Measurements from ENCODE around the gene RNF207. TPM values are rescaled to one million over a fixed set of nuclear protein-coding genes. Genes with fewer than 3 reads are reported as not detected.

Gene RNF207
- total and polyA plus RNA-seq, 2 of the 8 experiments (the other 6 are each of a cell fraction or from before 2014, with no cell fraction given), result 3.9 to 5.4 TPM

GRCh38 chr1:6246497-6247467, 40.9 kb downstream of the RNF207 start:
- Histone ChIP-seq H2BK5ac (ENCODE audit: low read depth, low read length) (peak overlapping the region; percentile 56; the same call in 1 of the 2 replicates), H3K4me1 (replicated peaks in 1 of 4; ENCODE audit: control insufficient read depth in 3 of 4, insufficient read depth in 4 of 4, low read length in 3 of 4) (peaks cover 4 to 28% (median 21%) of the 10 kb centered on the region in 4 experiments), H3K23ac (ENCODE audit: insufficient read length) (no peak overlapping the region), H3K23me2 (ENCODE audit: low read depth, low read length) (peaks cover 23% of the 10 kb centered on the region; the same call in 1 of the 2 replicates), H4K8ac (ENCODE audit: extremely low read depth, insufficient read depth, low read length) (no peak overlapping the region), H3K9me3 (ENCODE audit: insufficient read depth in 2 of 2, low read depth in 1 of 2, low read length in 1 of 2) (no peaks in the 10 kb centered on the region), H3K9ac (replicated peaks in 1 of 4; ENCODE audit: extremely low read depth in 1 of 4, low read depth in 3 of 4, low read length in 3 of 4) (no peak overlapping the region), H2BK12ac (ENCODE audit: low read depth, low read length) (no peak overlapping the region; the same call in 1 of the 2 replicates), H3K79me1 (ENCODE audit: low read depth, low read length) (no peaks in the 10 kb centered on the region), H3K4me3 (ENCODE audit: extremely low read depth in 1 of 4, insufficient read depth in 2 of 4, low read depth in 3 of 4, low read length in 4 of 4) (peak overlapping the region; percentile 59 to 91 (median 80)), H4K5ac (ENCODE audit: insufficient read length, low read depth, low read length) (no peak overlapping the region), H3K27me3 (replicated peaks in 1 of 4; ENCODE audit: control insufficient read depth in 3 of 4, extremely low read depth in 1 of 4, insufficient read depth in 3 of 4, low read length in 3 of 4) (peaks cover 18 to 48% (median 37%) of the 10 kb centered on the region in 4 experiments), H2AK5ac (ENCODE audit: low read depth, low read length) (no peak overlapping the region), H2BK15ac (ENCODE audit: low read length) (peak overlapping the region; percentile 4; the same call in 1 of the 2 replicates), H3K4ac (replicated peaks; ENCODE audit: insufficient read length, low read depth, low read length) (no peak overlapping the region), H4K20me1 (replicated peaks in 1 of 2; ENCODE audit: control insufficient read depth in 1 of 2, insufficient read depth in 2 of 2, low read length in 2 of 2) (peaks cover 9 to 26% of the 10 kb centered on the region in 2 experiments), H3K18ac (ENCODE audit: extremely low read depth, low read length) (peak overlapping the region; percentile 60; the same call in 1 of the 2 replicates), H3K79me2 (ENCODE audit: control insufficient read depth in 1 of 2, insufficient read depth in 2 of 2, low read length in 2 of 2) (no peaks in the 10 kb centered on the region; a peak in 1 of 4 replicates), H3K27ac (ENCODE audit: low read depth, low read length) (no peak overlapping the region), H3K4me2 (ENCODE audit: insufficient read depth in 1 of 2, low read depth in 2 of 2, low read length in 2 of 2) (peak overlapping the region; percentile 18 to 92), H2AFZ (ENCODE audit: low read length) (no peak overlapping the region), H2BK120ac (replicated peaks; ENCODE audit: low read depth, low read length) (no peak overlapping the region), H3K14ac (ENCODE audit: insufficient read length) (no peak overlapping the region), H2BK20ac (ENCODE audit: low read length) (no peak overlapping the region), H4K91ac (replicated peaks; ENCODE audit: insufficient read length, low read length) (no peak overlapping the region), H3K36me3 (ENCODE audit: control insufficient read depth in 2 of 4, insufficient read depth in 4 of 4, low read length in 3 of 4) (no peaks in the 10 kb centered on the region), H3K56ac (replicated peaks; ENCODE audit: insufficient read length, low read depth, low read length) (no peak overlapping the region)
- DNase-seq (ENCODE audit: low read depth in 1 of 2, low spot score in 2 of 2) (peak in 1 of 2 experiments; percentile 96), FAIRE-seq (no peak)
- POLR2A ChIA-PET (ENCODE audit: partially characterized antibody), result interaction anchor here (0.7 to 9.3 kb wide), 28 partner anchors 9 to 318 kb away, joined by 3 to 64 read pairs (median 3); partner anchors contain the start of genes GPR153, ICMT, RNF207 and RPL22
- 17% methylated on average over 30 of the region's 30 CpGs; no CpG with 5 or more reads in 1 of the 2 experiments for WGBS, 2 experiments (ENCODE audit: extremely low coverage in 1 of 2, insufficient coverage in 1 of 2, insufficient read length in 1 of 2, insufficient replicate concordance in 2 of 2, low coverage in 1 of 2, low lambda C conversion rate in 2 of 2, missing lambda C conversion rate in 1 of 2)
- CTCF ChIA-PET (ENCODE audit: partially characterized antibody), result interaction anchor here (0.6 to 19.1 kb wide), 59 partner anchors 9 to 1659 kb away, joined by 3 to 353 read pairs (median 4); partner anchors contain the start of genes ACOT7, GPR153, ICMT and RNF207
- TF ChIP-seq TBP (IDR thresholded peaks at IDR 0.05; ENCODE audit: low read depth, low read length) (peak; percentile 78), TCF12 (IDR thresholded peaks at IDR 0.05; ENCODE audit: low read depth, low read length) (no peak), SRF (IDR thresholded peaks at IDR 0.05; ENCODE audit: low read depth, low read length) (no peak), POU5F1 (IDR thresholded peaks at IDR 0.05; ENCODE audit: low read depth, low read length) (no peak), FOSL1 (IDR thresholded peaks at IDR 0.05; ENCODE audit: insufficient read depth, low read depth, low read length) (no peak), SP4 (IDR thresholded peaks at IDR 0.05; ENCODE audit: low read length) (no peak), RBBP5 (IDR thresholded peaks at IDR 0.05; ENCODE audit: borderline replicate concordance, low read depth, low read length) (no peak), CHD2 (IDR thresholded peaks at IDR 0.05; ENCODE audit: low read length) (peak; percentile 15; the same call in 1 of the 2 replicates), JUN (IDR thresholded peaks at IDR 0.05; ENCODE audit: low read depth, low read length) (no peak)
